Gastrocnemius medialis (tissue), 4 donors: ENCODE measurements around the gene LMBR1. TPM values are rescaled to one million over a fixed set of nuclear protein-coding genes. Genes with fewer than 3 reads are reported as not detected.

Source experiments
- ATAC-seq, 2 donors: fragments of 150-250 bp; one replicate each; pipeline ENCODE4 v1.9.1; 2016
- DNase-seq, 2 donors: peaks; one replicate each; pipeline ENCODE4 v3.0.0-alpha.2; 2019
- H3K27ac ChIP-seq, 4 donors: fragments of 200-600 bp; sonication (generic); 1 replicate in 1 of 4; 2 replicates in 3 of 4; pipeline ENCODE4 v1.5.1; 2016 to 2018; ENCODE audit warnings: mild to moderate bottlenecking in 2 of 4, moderate library complexity in 1 of 4
- H3K27me3 ChIP-seq, 3 donors: fragments of 200-600 bp; sonication (generic) in 2 of 3; 1 replicate in 1 of 3; 2 replicates in 2 of 3; pipeline versions ENCODE4 v1.5.1 to v1.6.0; 2016 to 2019; ENCODE audit warnings: mild to moderate bottlenecking in 1 of 3, moderate library complexity in 1 of 3
- H3K36me3 ChIP-seq, 2 donors: fragments of 200-600 bp; sonication (generic) in 1 of 2; one replicate each; pipeline ENCODE4 v1.5.1; 2017 to 2018
- H3K4me1 ChIP-seq, 2 donors: fragments of 200-600 bp; sonication (generic) in 1 of 2; one replicate each; pipeline ENCODE4 v1.5.1; 2016 to 2017; ENCODE audit warnings: mild to moderate bottlenecking in 2 of 2
- H3K4me3 ChIP-seq, 4 donors: fragments of 200-600 bp; sonication (generic) in 3 of 4; 1 replicate in 1 of 4; 2 replicates in 3 of 4; pipeline ENCODE4 v1.5.1; 2016 to 2019; ENCODE audit warnings: mild to moderate bottlenecking in 2 of 4
- H3K9me3 ChIP-seq, 3 donors: fragments of 200-600 bp; sonication (generic) in 2 of 3; 1 replicate in 1 of 3; 2 replicates in 2 of 3; pipeline ENCODE4 v1.5.1; 2016 to 2019
- POLR2A ChIP-seq, 2 donors: fragments of 450-650 bp; IDR thresholded peaks; one replicate each; pipeline ENCODE4 v1.6.1; 2017; ENCODE audit warnings: antibody characterized with exemption in 2 of 2, mild to moderate bottlenecking in 2 of 2, moderate library complexity in 2 of 2
- in situ Hi-C, 4 donors: fragments of 200-750 bp; cut with MboI; loops; one replicate each; pipeline versions ENCODE4 v1.15.0 to v1.8.0; 2017; ENCODE audit warnings: low sequenced_read_pairs in 4 of 4
- intact Hi-C: fragments of 100-400 bp; cut with DNase I; formaldehyde crosslinking; loops from one replicate; pipeline ENCODE4 v1.15.1; 2023; ENCODE audit warnings: low total_unique reads
- total RNA-seq, 4 donors: library from RNA; depleted of rRNA; stranded (reverse); fragments of >200 nt; gene quantifications; one replicate each; pipeline versions ENCODE4 v1.1.0 to v1.2.3, GENCODE V29; 2016
- TF ChIP-seq, protein P1 (sequence below), 5 experiments: fragments of 450-650 bp in 3 of 5; fragments of 200-600 bp in 2 of 5; sonication (generic) in 2 of 5; IDR thresholded peaks in 4 of 5; conservative IDR thresholded peaks in 1 of 5; 1 replicate in 4 of 5; 2 replicates in 1 of 5; pipeline ENCODE4 v1.5.1; 2016 to 2019; ENCODE audit warnings: antibody characterized with exemption in 5 of 5, mild to moderate bottlenecking in 3 of 5, moderate library complexity in 3 of 5

Gene LMBR1
- total RNA-seq, 4 donors from 2014 or later: 27.9 to 87.0 (median 35.3) TPM

DNA sequence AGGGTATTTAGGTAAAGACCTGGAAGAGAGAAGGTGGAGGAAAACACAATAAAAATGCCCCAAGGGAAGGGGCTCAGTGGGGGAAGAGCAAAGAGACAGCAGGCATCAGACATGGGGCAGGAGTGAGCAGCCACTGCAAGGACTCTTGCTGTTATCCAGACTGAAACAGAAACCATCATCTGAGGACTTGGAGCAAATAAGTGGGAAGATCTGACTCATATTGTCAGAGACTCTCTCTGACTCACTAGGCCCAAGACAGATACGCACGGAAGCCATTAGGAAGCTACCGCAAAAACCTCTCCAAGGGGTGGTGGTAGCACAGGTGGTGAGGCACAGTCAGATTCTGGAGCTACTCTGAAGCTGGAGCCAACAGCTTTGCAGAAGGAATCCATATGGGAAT, 141.7 kb downstream of the LMBR1 start:
- peak; percentile 71 to 94 for ATAC-seq
- in situ Hi-C loops (no loop called here), intact Hi-C loops (no loop called here)
- no peak for TF ChIP-seq POLR2A (IDR thresholded peaks at IDR 0.05)
- TF ChIP-seq, protein P1, sequence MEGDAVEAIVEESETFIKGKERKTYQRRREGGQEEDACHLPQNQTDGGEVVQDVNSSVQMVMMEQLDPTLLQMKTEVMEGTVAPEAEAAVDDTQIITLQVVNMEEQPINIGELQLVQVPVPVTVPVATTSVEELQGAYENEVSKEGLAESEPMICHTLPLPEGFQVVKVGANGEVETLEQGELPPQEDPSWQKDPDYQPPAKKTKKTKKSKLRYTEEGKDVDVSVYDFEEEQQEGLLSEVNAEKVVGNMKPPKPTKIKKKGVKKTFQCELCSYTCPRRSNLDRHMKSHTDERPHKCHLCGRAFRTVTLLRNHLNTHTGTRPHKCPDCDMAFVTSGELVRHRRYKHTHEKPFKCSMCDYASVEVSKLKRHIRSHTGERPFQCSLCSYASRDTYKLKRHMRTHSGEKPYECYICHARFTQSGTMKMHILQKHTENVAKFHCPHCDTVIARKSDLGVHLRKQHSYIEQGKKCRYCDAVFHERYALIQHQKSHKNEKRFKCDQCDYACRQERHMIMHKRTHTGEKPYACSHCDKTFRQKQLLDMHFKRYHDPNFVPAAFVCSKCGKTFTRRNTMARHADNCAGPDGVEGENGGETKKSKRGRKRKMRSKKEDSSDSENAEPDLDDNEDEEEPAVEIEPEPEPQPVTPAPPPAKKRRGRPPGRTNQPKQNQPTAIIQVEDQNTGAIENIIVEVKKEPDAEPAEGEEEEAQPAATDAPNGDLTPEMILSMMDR (IDR thresholded peaks at IDR 0.05 in 4 of 5, conservative IDR thresholded peaks at IDR 0.05 in 1 of 5): no peak
- H3K27me3 ChIP-seq: no peaks in the 10 kb centered on the region
- no peaks in the 10 kb centered on the region for H3K9me3 ChIP-seq
- H3K36me3 ChIP-seq: no peaks in the 10 kb centered on the region
- no peak for DNase-seq
- H3K4me1 ChIP-seq: peaks cover 4 to 19% of the 10 kb centered on the region in 2 donors
- no peak overlapping the region for H3K4me3 ChIP-seq
- H3K27ac ChIP-seq: no peak overlapping the region

DNA sequence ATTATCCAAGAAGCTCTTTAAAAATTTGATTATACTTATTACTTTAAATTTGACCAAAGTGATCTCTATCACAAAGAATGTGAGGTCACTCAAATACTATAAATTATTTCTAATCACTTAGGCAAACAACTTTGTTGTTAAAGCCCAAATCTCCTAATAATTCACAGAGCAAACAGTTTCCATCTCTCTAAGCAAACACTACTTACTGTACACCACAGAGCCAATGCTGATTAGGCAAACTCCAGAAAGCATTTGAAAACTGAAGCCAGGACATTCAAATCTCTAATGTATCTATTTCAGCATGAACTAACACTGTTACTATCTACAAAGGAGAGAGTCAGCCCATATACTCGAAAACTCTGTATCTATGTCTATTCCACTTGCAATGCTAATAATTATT, 145.3 kb downstream of the LMBR1 start:
- no peak overlapping the region for H3K4me3 ChIP-seq
- DNase-seq (no peak), ATAC-seq (no peak)
- intact Hi-C loops (no loop called here), in situ Hi-C loops (no loop called here)
- no peak for TF ChIP-seq POLR2A (IDR thresholded peaks at IDR 0.05)
- TF ChIP-seq, protein P1 (IDR thresholded peaks at IDR 0.05 in 4 of 5, conservative IDR thresholded peaks at IDR 0.05 in 1 of 5): no peak
- H3K27ac ChIP-seq: no peak overlapping the region
- no peaks in the 10 kb centered on the region for H3K27me3 ChIP-seq
- no peaks in the 10 kb centered on the region for H3K9me3 ChIP-seq
- no peaks in the 10 kb centered on the region for H3K36me3 ChIP-seq
- peaks cover 4 to 19% of the 10 kb centered on the region in 2 donors for H3K4me1 ChIP-seq

DNA sequence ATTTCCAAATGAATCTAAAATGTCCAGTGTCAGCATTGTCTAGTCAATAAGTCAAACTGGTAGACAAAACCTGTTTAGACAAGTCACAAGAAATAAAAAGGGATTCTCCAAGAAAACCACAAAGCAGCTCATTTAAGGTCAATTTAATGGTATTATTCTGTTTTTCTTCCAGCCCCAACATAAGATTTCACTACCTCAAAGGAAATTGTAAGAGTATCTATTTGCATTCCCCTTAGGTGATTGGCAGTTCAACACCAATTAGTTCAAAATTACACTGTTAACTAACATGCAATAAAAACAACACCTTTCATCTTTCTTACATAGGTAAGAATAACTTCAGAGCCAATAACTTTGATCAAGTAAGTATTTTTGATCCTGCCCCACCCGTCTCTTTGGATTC, 146.1 kb downstream of the LMBR1 start:
- TF ChIP-seq POLR2A (IDR thresholded peaks at IDR 0.05): no peak
- TF ChIP-seq, protein P1 (IDR thresholded peaks at IDR 0.05 in 4 of 5, conservative IDR thresholded peaks at IDR 0.05 in 1 of 5): no peak
- no peak for DNase-seq
- Histone ChIP-seq H3K4me3 (no peak overlapping the region), H3K27me3 (no peaks in the 10 kb centered on the region), H3K9me3 (no peaks in the 10 kb centered on the region), H3K27ac (no peak overlapping the region), H3K4me1 (peaks cover 4 to 12% of the 10 kb centered on the region in 2 donors), H3K36me3 (no peaks in the 10 kb centered on the region)
- ATAC-seq: no peak
- in situ Hi-C loops: no loop called here
- intact Hi-C loops: no loop called here

DNA sequence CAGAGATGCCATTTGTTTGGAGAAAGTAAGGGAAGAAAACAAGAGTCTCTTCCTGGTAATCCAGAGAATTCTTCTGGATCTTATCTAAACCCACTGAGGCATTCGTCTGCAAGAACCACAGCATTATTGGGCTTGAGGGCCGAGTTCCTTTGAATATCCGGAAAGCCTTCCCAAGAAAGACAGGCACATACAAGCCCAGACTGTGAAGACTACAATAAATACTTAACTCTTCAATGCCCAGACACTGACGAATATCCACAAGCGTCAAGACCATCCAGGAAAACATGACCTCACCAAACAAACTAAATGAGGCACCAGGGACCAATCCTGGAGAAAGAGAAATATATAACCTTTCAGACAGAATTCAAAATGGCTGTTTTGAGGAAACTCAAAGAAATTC, 153.4 kb downstream of the LMBR1 start:
- in situ Hi-C loops: no loop called here

More for the DNA sequence above, 153.4 kb downstream of the LMBR1 start:
- ATAC-seq (no peak), DNase-seq (no peak)
- H3K4me1 ChIP-seq: no peaks in the 10 kb centered on the region
- H3K27ac ChIP-seq: no peak overlapping the region
- H3K9me3 ChIP-seq: no peaks in the 10 kb centered on the region
- H3K4me3 ChIP-seq: no peak overlapping the region
- peaks cover 0 to 9% of the 10 kb centered on the region in 2 donors for H3K36me3 ChIP-seq
- no peaks in the 10 kb centered on the region for H3K27me3 ChIP-seq
- no peak for TF ChIP-seq POLR2A (IDR thresholded peaks at IDR 0.05)
- TF ChIP-seq, protein P1 (IDR thresholded peaks at IDR 0.05 in 4 of 5, conservative IDR thresholded peaks at IDR 0.05 in 1 of 5): no peak
- intact Hi-C loops: no loop called here
